Superior temporal gyrus (tissue), 1 donor: Measurements from ENCODE around the gene KIF21B.

Source experiments
- DNase-seq: peaks from one replicate; pipeline ENCODE4 v3.0.0-alpha.2; 2016; ENCODE audit errors: extremely low spot score

The KIF21B gene

DNA sequence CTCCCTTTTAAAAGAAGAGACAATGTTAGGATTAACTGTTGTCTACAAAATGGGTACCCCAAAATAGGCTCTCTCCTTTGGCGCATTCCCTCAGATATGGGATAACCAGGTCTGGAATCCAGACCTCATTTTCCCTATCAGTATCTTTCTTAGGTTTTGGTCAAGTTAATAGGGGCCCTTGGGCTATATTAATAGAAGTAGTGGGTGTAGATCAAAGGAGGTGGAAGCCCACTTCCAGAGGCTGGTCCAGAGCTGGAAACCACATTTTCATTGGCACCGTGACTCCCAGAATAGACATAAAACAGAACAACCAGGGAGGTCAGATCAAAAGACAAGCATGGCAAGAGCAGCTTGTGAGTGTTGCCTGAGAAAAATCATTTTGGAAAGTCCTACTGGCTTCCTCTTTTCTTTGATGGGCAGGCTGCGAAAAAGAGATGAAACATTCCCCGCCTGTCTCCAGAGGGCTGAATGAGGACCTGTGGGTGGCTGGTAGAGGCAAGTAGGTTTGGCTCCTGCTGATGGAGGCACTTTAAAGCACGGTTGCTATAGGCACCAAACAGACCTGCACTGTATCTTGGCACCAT, 25.8 kb upstream of the KIF21B start:
- no peak for DNase-seq

DNA sequence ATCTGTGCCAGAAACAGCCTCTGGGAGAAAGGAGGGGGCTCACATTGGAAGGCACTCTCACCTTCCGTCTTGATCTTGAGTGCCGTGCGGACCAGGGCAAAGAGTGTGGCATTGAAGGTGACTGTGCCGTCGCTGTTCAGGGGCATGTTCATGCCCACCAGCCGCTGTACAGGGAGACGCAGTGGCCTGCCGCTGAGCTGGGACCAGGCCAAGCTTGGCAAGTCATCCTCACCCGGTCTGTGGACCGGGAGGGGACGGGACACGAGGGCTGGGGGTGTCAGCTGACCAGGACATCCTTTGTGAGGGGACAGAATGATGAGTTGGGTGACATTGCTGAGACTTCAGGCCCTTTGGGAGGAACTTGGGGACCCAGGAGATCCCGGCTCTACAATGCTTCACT, 25.0 kb upstream of the KIF21B start:
- DNase-seq = no peak

DNA sequence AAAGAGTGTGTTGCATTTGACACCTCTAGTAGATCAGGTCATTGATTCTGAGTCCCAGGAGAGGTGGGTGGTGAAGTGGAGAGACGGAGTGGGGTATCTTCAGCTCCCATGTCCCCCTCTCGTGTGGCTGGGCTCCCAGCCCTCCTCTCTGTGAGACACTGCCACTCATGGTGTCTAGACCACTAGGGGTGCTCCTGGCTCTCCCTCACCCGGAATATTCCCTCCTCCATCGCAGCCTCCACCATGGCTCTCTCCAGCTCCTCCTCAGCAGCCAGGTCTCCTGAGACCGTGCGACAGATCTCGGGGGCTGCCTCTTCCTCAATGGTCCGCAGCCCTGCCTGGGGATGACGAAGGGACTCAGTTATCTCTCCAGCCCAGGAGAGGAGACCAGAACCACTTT, 20.6 kb upstream of the KIF21B start:
- DNase-seq = no peak

DNA sequence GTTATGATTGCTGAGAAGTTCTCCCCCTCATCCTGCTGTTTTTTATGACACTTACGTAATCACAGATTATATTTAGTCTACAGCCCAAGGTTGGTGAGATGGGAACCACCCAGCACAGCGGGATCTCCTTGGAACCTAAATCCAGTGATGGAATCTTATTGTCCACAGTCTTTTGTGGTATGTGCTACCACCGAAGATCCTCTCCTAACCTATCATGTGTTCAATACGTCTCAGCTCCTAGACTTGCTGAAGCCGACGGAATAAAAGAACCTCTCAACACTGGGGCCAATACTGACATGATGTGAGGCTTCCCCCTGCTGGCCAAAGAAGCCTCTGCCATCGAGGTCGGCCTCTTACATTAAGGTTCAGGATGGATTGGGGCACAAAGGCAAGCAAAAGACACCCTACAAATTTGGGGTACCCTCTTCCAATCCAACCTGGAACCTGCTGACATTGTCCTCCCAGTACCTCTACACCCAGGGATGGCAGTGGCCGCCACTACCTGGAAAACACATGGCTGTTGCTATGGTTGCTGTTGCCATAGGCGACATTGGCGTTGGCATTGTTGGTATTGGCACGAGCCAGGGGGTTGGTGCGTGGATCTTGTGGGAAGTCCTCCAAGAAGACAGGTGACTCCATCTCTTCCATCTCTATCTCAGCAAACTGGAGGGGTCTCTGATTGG, 19.4 kb upstream of the KIF21B start:
- peak; percentile 91 for DNase-seq

DNA sequence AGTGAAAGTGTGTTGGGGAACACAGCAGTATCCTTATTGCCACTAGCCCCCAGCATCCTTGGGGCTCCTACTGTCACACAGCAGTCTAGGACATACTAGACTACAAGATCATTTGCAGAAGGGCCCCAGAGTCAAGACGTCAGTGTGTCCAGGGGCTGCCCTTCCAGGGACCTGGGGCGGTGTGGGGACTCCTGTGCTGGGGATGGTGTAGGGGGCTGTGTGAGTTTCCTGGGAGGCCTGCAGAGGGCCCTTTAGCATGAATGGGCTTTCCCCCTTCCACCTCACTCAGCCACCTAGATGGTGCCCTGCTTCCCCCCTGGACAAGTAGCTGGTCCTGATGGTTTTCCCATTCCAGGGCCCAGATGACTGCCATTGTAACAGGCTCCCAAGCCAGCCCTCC, 17.5 kb upstream of the KIF21B start:
- no peak for DNase-seq

DNA sequence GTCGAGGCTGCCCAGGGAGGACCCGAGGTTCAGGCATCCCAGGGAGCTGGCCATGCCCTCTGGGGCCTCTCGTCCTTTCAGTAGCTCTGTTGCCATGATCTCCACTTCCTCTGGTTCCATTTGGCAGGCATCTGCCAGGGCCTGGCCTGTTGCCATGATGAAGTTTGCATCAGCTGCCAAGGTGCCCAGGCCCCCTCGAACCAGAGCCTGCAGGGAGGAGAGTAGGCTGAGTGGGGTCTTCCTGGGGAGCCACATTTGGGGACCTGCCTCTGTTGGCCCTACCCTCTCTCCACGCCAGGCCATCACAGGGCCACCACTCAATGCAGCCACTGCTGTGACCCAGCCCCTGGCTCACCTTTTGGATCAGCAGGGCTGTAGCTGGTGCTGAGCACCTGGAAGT, 16.4 kb upstream of the KIF21B start:
- no peak for DNase-seq

DNA sequence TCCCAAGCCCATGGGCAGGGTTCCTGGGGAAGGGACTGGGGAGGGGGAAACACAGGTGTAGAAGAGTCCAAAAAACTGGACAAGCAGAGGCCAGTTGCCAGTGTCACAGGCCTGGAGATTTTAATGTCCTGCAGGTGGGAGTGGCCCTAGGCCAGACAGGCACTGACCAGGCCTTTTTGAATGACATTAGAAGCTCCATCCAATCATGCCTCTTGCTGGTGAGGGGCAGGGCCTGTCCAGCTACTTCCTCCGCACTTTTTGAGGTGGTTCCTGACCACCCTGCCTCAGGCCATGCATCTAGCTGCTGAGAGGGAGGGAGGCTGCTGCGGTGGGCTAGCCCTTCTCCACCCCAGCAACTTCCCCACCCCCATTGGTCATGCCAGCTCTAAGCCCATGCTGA, 15.9 kb upstream of the KIF21B start:
- DNase-seq = no peak

DNA sequence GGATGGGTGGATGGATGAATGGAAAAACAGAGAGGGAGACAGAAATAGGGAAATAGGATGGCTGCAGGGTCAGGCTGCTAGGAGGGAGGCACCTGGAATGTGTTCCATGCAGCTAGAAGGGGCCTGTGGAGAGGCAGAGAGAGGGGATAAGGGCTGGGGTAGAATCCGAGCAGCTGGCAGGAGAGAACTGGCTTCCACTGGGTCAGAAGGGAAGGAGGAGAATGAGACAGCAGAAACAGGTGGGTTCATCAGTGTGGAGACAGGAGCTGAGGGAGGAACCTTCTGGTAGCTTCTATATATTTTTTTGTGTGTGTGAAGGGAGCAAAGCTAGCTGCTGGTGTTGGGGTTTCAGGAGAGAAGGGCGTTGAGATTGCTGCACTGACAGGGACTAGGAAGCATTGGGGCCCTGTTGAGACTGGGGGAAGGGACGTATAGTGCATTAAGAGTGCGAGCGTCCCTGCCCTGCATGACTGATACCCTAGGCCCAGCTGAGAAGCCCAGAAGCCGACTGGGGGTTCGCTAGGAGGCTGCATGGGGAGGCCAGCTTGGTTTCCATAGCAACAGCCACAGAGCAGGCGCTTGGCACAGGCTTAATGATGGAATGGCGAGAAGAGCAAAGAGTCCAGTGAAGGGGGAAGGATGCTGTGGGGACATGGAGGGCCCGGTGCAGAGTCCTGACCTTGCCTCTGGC, 14.8 kb upstream of the KIF21B start:
- no peak for DNase-seq

DNA sequence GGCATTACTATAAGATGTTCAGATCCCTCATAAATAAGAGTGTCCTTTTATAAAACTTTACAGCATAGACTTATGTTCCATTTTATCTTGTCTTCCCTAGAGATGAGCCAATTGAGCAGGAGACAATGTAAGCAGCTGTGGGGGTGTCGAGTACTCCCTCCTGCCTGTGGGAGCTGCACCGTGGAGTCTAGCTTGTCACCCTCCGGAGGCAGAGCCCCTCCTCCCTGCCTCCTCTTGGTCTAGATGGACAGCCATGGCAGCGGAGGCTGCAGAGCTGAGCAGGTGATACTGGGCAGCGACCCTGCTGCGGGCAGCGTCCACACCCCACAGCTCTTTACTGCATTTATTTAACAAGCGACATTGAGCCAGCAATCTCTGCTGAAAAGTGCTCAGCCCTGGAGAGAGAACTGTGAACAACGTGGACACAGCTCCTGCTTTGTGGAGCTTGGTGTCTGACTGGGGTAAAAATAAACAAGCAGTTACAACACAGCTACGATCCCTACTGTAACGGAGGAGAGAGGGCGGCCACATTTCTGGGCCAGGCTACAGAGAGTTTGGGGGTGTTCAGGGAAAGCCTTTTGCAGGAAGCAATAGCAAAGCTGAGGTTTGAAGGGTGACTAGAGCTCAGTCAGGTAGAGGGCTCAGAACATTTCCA, 12.8 kb upstream of the KIF21B start:
- DNase-seq = no peak

DNA sequence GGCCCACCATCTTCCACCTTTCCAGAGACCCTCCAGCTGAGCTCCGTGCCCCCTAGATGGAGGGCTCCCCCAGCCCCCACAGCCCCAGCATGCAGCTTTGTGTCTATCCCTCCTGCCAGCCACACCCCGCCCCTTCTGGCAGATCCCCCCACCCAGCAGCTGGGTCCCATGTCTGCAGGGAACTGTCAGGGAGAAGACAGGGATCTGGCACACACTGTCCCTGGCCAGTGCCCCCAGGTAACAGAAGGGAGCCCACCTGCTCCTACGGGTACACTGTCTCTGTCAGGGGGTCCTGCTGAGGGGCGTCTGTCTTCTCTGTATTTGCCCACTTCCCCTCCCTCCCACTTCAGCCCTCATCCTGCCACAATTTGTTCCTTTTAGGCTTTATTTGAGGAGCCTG, 11.2 kb upstream of the KIF21B start:
- no peak for DNase-seq

DNA sequence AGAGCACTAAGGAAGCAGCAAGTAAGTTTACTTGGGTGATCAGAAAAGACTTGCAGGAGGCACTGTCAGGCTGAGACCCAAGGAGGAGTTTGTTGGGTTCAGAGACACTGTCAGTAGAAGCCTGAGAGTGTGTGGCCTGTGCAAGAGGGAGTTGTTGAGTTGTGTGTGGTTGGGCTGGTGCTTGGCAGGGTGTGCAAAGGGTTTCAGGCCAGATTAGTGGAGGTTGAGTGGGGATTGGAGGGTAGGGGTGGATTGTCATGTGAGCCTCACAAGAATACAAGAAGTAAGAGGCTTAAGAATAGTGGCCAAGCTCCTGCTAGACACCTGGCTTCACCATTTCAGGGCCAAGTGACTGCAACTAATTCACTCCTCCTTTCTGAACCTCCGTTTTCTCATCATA, 8.9 kb upstream of the KIF21B start:
- DNase-seq = no peak

DNA sequence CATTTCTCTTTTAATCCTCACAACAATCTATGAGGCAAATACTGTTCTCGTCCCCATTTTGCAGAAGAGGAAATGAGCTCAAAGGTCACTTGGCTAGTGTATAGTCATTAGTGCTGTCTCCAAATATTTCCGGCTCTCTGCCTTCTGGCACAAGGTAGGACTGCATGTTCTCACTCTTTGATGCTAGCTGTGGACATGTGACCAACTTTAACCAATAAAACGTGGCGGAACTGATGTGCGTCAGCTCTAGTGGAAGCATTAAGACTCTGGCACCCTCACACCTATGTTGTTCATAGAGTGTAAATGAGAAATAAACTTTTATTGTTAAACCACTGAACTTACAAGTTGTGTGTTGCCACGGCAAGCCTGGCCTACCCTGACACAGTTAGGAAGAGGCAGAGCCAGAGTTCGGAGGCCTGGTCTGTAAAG, 5.0 kb upstream of the KIF21B start:
- no peak for DNase-seq

DNA sequence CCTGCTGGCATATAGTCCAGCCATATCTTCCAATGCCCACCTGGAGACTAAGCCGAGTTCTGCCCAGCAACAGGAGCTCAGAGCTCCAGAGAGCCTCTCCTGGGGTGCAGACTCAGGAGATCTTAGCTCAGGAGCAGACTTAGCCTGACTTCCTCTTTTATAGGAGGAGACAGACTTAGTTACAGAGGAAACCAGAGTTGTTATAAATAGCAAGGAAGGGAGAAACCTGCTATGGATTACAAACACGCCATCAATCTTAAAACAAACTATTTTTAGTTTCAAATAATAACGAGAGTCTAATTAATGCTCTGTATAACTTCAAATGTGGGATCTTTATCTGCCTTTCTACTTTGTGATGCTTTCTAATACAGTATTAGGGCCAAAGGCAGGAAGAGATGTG, 3.3 kb upstream of the KIF21B start:
- no peak for DNase-seq

DNA sequence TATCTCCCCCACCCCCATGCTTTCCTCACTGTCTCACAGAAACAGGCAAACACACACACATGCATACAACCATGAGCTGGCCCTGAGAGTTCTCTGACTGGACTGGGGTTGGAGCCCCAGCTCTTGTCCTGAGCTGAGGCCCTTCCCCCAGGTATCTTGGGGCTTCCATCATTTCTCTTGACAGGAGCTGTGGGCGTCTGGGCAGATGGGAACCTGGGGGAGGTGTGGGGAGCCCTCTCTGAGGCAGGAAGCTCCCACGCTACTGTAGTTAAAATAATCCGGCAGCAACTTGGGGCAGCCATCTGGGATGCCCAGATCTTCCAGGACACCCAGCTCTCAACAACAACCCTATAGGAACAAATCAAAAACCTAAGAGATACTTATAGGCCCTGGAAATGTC, 2.7 kb upstream of the KIF21B start:
- no peak for DNase-seq

DNA sequence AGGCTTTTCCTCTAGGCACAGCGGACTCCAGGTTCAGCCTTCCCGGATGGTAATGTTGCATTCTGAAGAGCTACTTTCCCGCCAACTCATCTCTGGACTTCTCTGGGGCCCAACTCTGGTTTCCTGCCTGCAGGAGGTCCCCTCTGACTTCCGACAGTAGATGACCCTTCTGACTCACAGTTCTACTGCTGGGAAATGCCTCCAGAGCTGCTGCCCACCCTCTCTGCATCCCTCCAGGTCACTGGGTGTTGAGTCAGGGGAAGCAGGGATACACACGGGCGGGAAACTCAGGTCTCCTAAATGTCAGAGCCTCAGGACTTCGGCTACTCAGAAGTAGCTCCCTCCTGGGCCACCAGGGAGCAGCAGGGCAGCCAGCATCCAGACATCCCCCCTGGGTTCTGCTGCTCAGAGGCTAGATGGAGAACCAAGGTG, 2.1 kb upstream of the KIF21B start:
- DNase-seq = no peak

DNA sequence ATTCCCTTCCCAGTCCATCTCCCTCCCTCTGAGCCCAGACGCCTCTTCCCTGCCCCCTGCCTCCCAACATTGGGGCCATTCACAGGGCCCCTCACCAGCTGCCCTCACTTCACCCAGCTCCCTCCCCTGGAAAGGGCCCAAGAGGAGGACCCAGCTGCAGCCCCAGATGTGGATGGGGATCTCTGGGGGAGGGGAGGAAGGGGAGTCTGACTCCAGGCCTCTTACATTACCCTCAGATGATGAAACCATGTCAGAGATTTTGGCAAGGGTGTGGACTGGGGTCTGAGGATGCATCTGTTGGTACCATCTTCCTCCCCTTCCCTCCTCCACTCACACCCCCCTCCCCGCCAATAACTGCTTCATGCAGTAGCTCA, 1.1 kb upstream of the KIF21B start:
- DNase-seq = peak; percentile 66

DNA sequence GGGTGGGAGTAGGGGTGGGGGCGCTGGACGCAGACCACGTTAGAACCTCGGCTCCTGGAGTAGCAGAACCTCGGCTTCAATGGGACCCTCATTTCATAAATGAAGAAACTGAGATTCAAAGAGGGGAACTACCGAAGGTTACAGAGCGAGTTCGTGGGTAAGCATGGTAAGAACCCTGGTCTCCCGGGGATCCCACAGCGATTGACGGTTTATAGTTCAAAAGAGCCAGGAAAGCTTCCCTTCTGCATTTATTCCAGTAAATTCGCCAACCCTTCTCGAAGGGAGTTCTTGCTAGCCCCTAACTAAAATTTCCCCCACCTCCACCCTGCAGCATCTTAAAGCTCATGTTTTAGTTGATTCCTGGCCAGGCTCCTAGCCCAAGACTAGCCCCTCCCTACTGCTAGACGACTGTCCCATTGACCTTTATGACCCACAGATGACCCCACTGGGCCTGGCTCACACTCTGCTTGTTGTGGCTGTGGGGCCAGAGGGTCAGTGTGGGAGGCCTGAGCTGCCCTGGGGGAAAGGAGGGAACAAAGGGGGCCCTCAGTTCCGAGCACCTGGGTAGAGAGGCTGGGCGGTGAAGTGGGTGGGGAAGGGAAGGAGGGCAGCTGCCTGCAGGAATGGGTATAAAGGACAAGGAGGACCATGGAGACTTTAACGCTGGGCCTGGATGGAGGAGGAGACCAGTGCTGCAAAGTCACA, 558 bp upstream of the KIF21B start:
- no peak for DNase-seq

DNA sequence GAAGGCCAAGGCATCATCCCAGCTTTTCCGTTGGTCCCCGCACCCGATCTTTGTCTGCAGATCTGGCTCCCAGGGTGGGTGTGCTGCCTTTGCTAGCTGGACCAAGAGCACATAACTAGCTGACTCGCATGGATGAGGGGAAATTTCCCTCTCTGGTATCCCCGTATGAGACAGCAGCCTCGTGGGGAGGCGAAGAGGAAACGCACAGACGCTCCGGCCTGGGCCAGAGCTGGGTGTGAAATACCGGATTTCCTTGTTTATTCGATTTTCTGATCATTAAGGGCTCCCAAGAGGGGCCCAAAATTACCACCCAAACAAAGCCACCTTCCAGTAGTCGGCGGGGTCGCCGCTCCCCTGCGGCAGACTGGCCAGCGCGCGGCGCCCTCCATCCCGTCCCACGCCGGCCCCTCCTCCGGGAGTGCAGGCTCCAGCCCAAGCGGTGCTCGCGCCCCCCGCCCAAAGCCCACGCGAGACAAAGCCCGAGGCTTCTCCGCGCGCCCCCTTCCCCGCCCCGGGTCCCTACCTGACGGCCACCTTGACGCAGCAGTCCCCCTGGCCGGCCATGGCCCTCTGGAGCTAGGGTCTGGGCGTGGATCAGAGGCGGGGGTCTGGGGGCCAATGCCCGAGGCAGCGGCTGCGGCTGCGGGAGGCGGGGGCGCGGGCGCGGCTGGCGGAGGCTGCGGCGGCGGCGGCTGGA, 546 bp downstream of the KIF21B start:
- peak; percentile 42 for DNase-seq

DNA sequence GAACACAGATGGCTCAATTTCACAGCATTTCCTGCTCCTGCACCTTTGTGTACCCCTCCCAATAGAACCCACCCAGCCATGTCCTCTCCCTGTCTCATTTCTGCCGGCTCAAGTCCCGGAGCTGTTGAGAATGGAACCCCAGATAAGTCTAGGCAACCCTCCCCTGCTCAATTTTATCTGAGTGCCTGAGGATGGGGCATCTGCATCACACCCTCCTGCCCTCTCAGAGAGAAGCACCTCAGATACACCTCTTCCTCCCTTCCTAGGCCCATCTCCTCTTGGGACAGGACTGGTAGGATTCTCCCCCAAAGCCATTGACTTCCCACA, 1.1 kb downstream of the KIF21B start:
- DNase-seq = no peak

DNA sequence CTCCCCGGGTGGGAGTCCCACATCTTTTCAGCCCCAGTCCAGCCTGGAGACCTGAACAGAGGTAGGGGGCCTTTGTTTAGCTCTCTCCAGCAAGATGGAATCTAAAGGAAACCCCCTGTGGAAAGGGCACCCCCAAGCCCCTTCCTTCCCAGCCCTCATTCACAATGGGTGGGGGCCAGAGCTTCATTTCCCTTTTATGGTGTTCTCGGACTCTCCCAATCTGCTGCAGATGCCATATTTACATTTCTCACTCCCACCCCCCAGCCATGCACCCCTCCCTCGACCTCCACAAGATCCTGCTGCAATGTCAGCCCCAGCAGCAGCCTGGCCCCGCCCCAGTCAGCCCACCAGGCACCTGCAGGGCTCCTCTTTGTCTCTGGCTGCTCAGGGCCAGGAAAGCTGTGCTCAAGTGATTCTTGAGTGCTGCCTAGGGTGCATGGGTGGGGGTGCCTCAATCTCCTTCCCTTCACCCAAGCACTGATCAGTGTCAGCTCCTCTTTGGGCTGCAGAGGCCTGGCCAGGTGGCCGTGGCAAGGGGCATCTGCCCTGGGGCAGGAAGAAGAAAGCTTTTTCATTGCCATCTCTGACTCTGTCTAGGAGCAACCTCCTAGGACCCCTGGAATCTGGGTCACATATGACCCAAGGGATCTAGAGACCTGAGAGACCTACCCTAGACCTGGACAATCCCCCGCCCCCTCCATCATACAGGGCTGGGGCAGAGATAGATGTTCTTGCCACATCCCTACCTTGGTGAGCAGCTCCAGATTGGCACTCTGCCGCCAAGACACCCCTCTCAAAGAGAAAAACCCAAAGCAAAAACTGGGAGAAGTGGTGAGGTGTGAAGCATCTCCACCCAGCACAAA, 1.7 kb downstream of the KIF21B start:
- no peak for DNase-seq
